Hematopoietic multipotent progenitor cell treated with erythropoietin and hydrocortisone succinate and interleukin-3 and kit ligand, for 17 days (in vitro differentiated cells): ENCODE measurements around the gene GALNT13.

Experiments used
- DNase-seq: peaks from one replicate; pipeline ENCODE4 v3.0.0-alpha.2; 2015; ENCODE audit warnings: low spot score

The GALNT13 gene

GRCh38 chr2:154480521-154480920, 608.8 kb downstream of the GALNT13 start:
- DNase-seq: no peak

- no peak for DNase-seq
Observed at GRCh38 chr2:154481336-154481735, 609.6 kb downstream of the GALNT13 start.

GRCh38 chr2:154484338-154485099, 612.8 kb downstream of the GALNT13 start:
- no peak for DNase-seq

GRCh38 chr2:154488801-154489200, 617.1 kb downstream of the GALNT13 start:
- no peak for DNase-seq

- no peak for DNase-seq
Observed at GRCh38 chr2:154489266-154489858, 617.6 kb downstream of the GALNT13 start.

GRCh38 chr2:154490530-154490929, 618.8 kb downstream of the GALNT13 start:
- DNase-seq: no peak

- no peak for DNase-seq
Observed at GRCh38 chr2:154495455-154495868, 623.7 kb downstream of the GALNT13 start.

GRCh38 chr2:154497019-154497418, 625.3 kb downstream of the GALNT13 start:
- DNase-seq: no peak
